ENCODE measurements around the gene DSCAM. TPM values are rescaled to one million over a fixed set of nuclear protein-coding genes. Genes with fewer than 3 reads are reported as not detected.

DSCAM gene
- total RNA-seq, 1 donor from 2014 or later = 0.06 TPM

DNA sequence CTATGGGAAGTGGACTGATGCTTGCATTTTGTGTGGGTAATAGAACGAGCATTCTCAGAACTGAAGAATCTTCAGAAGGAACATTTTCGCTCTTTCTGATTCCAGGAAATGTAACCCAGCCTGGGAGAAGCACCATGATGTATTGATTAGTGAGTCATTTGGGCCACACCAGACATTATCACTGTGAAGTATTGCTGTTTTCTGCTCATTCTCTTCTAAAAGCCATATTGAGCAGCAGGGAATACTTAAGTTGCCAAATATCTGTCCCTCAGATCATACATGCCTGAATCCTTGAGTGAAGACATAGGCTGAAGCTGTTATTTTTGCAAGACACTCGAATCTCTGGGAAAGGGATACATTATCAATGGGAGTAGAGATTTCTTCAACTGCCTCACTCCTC is 766.6 kb downstream of the DSCAM start:
- TF ChIP-seq, protein P1, sequence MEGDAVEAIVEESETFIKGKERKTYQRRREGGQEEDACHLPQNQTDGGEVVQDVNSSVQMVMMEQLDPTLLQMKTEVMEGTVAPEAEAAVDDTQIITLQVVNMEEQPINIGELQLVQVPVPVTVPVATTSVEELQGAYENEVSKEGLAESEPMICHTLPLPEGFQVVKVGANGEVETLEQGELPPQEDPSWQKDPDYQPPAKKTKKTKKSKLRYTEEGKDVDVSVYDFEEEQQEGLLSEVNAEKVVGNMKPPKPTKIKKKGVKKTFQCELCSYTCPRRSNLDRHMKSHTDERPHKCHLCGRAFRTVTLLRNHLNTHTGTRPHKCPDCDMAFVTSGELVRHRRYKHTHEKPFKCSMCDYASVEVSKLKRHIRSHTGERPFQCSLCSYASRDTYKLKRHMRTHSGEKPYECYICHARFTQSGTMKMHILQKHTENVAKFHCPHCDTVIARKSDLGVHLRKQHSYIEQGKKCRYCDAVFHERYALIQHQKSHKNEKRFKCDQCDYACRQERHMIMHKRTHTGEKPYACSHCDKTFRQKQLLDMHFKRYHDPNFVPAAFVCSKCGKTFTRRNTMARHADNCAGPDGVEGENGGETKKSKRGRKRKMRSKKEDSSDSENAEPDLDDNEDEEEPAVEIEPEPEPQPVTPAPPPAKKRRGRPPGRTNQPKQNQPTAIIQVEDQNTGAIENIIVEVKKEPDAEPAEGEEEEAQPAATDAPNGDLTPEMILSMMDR (IDR thresholded peaks at IDR 0.05) = no peak
- no peak for DNase-seq
- H3K4me3 ChIP-seq = no peak overlapping the region
- intact Hi-C loops (cut with DNase I) = no loop called here
- no peak for ATAC-seq
- H3K36me3 ChIP-seq = no peaks in the 10 kb centered on the region
- no peaks in the 10 kb centered on the region for H3K4me1 ChIP-seq
- no peaks in the 10 kb centered on the region for H3K9me3 ChIP-seq
- H3K27me3 ChIP-seq (ENCODE audit: low read depth) = no peaks in the 10 kb centered on the region
- H3K27ac ChIP-seq = no peak overlapping the region

DNA sequence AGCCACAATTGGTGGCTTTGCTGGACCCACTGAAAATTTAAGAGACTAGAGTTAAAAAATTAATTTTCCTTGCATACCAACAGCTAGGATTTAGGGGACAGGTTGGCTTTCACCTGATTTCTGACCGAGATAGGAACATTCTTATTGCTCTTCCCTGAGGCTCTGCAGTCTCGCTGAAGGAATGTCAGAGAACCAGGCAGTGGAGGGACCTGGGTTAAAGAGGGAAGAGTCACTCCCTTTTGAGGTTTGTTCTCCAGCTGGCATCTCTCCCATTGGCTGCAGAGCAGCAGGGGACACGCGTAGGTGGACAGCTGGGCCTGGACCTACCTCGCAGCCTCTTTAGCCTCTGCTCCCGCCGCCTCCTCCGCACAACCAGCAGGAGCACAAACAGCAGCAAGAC is 772.2 kb downstream of the DSCAM start:
- Histone ChIP-seq H3K4me3 (no peak overlapping the region), H3K9me3 (no peaks in the 10 kb centered on the region), H3K27ac (no peak overlapping the region), H3K27me3 (ENCODE audit: low read depth) (no peaks in the 10 kb centered on the region), H3K4me1 (no peaks in the 10 kb centered on the region), H3K36me3 (no peaks in the 10 kb centered on the region)
- DNase-seq (no peak), ATAC-seq (no peak)
- TF ChIP-seq, protein P1 (IDR thresholded peaks at IDR 0.05) = no peak
- intact Hi-C loops (cut with DNase I) = no loop called here

DNA sequence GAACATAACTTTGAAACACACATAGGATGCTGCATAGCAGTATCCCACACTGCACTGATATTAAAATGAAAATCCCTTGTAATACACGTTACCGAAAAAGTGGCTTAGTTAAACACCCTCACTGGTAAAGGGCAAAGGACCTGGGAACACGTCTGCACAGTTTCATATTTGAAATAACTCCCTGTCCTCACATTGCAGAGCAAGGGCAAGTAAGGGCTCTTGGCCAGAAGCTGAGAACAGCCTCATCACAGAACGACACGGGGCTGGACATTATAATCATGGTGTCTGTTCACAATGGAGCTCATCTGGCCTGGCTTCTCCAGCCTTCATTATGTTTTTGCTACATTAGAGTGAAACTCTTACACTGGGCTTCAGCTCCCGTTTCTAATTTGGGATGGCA is 772.8 kb downstream of the DSCAM start:
- ATAC-seq (no peak), DNase-seq (no peak)
- intact Hi-C loops (cut with DNase I) = no loop called here
- no peak overlapping the region for H3K27ac ChIP-seq
- TF ChIP-seq, protein P1 (IDR thresholded peaks at IDR 0.05) = no peak
- H3K4me3 ChIP-seq = no peak overlapping the region
- no peaks in the 10 kb centered on the region for H3K9me3 ChIP-seq
- H3K4me1 ChIP-seq = no peaks in the 10 kb centered on the region
- no peaks in the 10 kb centered on the region for H3K36me3 ChIP-seq
- no peaks in the 10 kb centered on the region for H3K27me3 ChIP-seq (ENCODE audit: low read depth)

DNA sequence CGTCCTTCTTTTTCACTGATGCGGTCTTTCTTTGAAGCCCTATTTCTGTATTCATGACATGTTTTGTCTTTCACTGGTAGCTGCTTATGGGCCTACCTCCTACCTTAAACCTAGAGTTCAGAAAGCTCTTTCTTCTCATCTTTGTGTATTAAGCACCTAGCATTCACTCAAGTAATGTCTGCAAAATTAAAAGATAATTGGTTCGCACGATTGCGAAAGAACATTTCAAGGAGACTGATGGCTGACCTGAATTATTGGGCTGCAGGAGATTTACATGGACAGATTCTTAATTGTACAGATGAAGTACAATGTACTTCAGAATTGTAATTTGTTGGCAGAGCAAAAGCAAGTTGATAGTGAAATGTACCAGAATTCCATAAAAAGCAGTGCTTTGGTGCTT is 773.3 kb downstream of the DSCAM start:
- no peak overlapping the region for H3K27ac ChIP-seq
- intact Hi-C loops (cut with DNase I) = no loop called here

DNA sequence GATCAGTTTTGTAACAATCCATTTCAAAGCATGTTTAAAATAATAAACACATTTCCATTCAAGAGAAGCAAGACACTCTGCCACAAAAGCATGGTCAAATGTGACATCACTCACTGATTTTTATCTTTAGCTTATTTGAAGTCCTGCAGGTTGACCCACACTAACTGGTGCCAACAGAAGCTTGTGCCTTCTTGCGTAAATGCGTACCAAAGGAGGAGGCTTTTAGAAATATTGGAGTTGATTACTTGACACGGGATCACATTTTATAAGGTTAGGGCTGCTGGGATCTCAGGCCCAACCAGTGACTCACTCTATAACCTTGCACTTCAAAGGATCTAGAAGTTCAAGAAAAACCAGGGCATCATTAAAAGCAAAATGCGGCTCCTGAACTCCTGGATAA is 776.1 kb downstream of the DSCAM start:
- DNase-seq (no peak), ATAC-seq (no peak)
- TF ChIP-seq, protein P1 (IDR thresholded peaks at IDR 0.05) = no peak
- H3K9me3 ChIP-seq = no peaks in the 10 kb centered on the region
- H3K27ac ChIP-seq = no peak overlapping the region
- peaks cover 7% of the 10 kb centered on the region for H3K27me3 ChIP-seq (ENCODE audit: low read depth)
- no peak overlapping the region for H3K4me3 ChIP-seq
- H3K4me1 ChIP-seq = no peaks in the 10 kb centered on the region
- H3K36me3 ChIP-seq = no peaks in the 10 kb centered on the region
- intact Hi-C loops (cut with DNase I) = no loop called here

More for the DNA sequence above, 773.3 kb downstream of the DSCAM start:
- Histone ChIP-seq H3K9me3 (no peaks in the 10 kb centered on the region), H3K4me3 (no peak overlapping the region), H3K36me3 (no peaks in the 10 kb centered on the region), H3K4me1 (no peaks in the 10 kb centered on the region), H3K27me3 (ENCODE audit: low read depth) (no peaks in the 10 kb centered on the region)
- TF ChIP-seq, protein P1 (IDR thresholded peaks at IDR 0.05) = no peak
- ATAC-seq (no peak), DNase-seq (no peak)

DNA sequence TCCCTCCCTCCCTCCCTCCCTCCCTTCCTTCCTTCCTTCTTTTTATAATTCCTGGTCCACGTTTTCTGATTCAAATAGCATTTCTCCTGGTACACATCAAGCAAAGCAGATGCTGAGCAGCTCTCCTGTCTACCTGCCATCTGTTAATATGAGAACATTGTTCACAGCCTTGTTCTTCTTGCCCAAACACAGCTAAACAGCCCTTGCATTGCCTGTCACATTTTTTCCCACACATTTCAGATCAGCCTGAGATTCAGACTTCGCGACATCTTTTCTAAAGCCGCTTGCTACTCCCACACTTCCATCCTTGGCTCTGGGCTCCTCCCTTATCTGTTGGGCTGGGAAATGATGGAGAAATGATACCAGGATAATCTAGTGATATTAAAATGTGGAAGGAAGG is 779.2 kb downstream of the DSCAM start:
- DNase-seq (no peak), ATAC-seq (no peak)
- intact Hi-C loops (cut with DNase I) = no loop called here
- Histone ChIP-seq H3K4me1 (no peaks in the 10 kb centered on the region), H3K27ac (no peak overlapping the region), H3K36me3 (no peaks in the 10 kb centered on the region), H3K9me3 (no peaks in the 10 kb centered on the region), H3K4me3 (no peak overlapping the region), H3K27me3 (ENCODE audit: low read depth) (peaks cover 7% of the 10 kb centered on the region)
- TF ChIP-seq, protein P1 (IDR thresholded peaks at IDR 0.05) = no peak

Data from lower lobe of right lung (tissue), 2 donors.